ENCODE measurements around the gene RPS2.
A peak's percentile ranks its signal among the peaks of the same experiment; 100 is the strongest.

Gene RPS2

DNA sequence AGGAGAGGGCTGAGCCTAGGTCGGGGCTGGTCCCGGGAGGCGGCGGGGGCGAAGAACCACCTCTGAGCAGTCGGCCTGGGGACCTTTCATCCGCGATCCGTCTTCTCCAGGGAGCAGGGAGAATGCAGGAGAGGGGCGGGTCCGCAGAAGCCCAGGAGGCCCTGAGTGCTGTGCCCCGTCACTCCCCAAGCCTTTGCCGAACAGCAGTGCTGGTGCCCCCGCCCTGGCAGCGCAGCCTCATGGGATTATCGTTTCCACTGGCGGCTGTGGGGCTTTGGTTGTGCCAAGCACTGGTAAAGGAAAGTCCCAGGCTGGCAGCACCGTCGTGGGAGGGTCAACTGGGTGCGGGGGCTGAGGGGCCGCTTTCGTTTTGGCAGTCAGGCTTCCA is 7.9 kb upstream of the RPS2 start:
- no peaks in the 10 kb centered on the region for H3K36me3 ChIP-seq (ENCODE audit: insufficient read depth, low read length)
- no peaks in the 10 kb centered on the region for H3K4me1 ChIP-seq (ENCODE audit: insufficient read depth, low read length, poor library complexity, severe bottlenecking)
- no peaks in the 10 kb centered on the region for H3K27me3 ChIP-seq (ENCODE audit: insufficient read depth, low read length, poor library complexity, severe bottlenecking)
- peaks cover 22% of the 10 kb centered on the region; the same call in 1 of the 2 replicates for H3K79me2 ChIP-seq (ENCODE audit: insufficient read depth, low read length)
- no peaks in the 10 kb centered on the region for H4K20me1 ChIP-seq (ENCODE audit: insufficient read depth, low read length, poor library complexity, severe bottlenecking)
- peak overlapping the region; percentile 75 for H3K4me2 ChIP-seq (ENCODE audit: low read depth, low read length, poor library complexity, severe bottlenecking)
- no peaks in the 10 kb centered on the region for H3K9me3 ChIP-seq (ENCODE audit: insufficient read depth, low read depth, low read length)
- H3K9me2 ChIP-seq (replicated peaks; ENCODE audit: low read depth, low read length): no peaks in the 10 kb centered on the region
- peak overlapping the region; percentile 91 for H3K4me3 ChIP-seq (ENCODE audit: low read length, poor library complexity, severe bottlenecking)
- peaks cover 2% of the 10 kb centered on the region; the same call in 1 of the 2 replicates for H3F3A ChIP-seq (ENCODE audit: low read depth)
- H2AFZ ChIP-seq (ENCODE audit: low read length): no peak overlapping the region
- TF ChIP-seq, protein P1, sequence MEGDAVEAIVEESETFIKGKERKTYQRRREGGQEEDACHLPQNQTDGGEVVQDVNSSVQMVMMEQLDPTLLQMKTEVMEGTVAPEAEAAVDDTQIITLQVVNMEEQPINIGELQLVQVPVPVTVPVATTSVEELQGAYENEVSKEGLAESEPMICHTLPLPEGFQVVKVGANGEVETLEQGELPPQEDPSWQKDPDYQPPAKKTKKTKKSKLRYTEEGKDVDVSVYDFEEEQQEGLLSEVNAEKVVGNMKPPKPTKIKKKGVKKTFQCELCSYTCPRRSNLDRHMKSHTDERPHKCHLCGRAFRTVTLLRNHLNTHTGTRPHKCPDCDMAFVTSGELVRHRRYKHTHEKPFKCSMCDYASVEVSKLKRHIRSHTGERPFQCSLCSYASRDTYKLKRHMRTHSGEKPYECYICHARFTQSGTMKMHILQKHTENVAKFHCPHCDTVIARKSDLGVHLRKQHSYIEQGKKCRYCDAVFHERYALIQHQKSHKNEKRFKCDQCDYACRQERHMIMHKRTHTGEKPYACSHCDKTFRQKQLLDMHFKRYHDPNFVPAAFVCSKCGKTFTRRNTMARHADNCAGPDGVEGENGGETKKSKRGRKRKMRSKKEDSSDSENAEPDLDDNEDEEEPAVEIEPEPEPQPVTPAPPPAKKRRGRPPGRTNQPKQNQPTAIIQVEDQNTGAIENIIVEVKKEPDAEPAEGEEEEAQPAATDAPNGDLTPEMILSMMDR (conservative IDR thresholded peaks at IDR 0.05; ENCODE audit: low read length): no peak
- no peak for TF ChIP-seq EZH2phosphoT487 (IDR thresholded peaks at IDR 0.05; ENCODE audit: borderline replicate concordance)
- peak overlapping the region; percentile 94 for H3K9ac ChIP-seq (ENCODE audit: low read depth, low read length, poor library complexity, severe bottlenecking)

DNA sequence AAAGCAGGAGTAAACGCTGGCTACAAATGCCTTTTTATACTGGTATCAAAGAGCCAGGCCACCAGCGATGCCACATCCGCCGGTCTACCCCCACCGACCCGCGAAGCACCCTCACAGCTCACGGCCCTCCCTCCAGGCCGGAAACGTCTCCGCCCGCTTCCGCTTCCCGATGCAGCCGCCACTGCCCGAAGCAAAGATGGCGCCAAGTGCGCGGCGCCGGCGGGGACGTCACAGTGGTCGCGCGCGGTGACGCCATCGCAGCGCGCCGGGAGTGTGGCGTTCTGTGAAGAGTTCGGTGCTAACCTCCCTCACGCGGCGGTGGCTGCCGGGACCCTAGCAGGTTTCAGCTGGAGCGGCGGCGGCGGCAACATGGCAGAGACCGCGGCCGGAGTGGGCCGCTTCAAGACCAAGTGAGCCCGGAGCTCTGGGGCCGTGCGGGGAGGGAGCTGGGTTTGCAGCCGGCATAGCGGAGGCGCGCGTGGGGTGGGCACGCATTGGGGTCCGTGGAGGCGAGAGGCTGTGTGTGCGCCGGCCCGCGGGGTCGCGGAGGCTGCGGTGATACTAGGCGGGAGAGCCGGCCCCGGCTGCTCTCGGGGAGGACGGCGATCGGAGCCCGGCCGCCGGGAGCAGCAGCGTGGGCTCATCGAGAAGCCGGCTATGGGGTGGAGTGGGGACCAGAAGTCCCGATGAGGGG is 7.3 kb upstream of the RPS2 start, which contains the start of gene TBL3:
TBL3 (plus strand) TSS at position 258 of the 694 bp plus-strand sequence; CDS start at position 370, 112 bp downstream.
- Histone ChIP-seq H3K9me2 (replicated peaks; ENCODE audit: low read depth, low read length) (no peaks in the 10 kb centered on the region), H2AFZ (ENCODE audit: low read length) (peak within 1 kb of the TSS; percentile 77; the same call in 1 of the 2 replicates), H3K4me2 (ENCODE audit: low read depth, low read length, poor library complexity, severe bottlenecking) (peak within 1 kb of the TSS; percentile 85), H3K9ac (ENCODE audit: low read depth, low read length, poor library complexity, severe bottlenecking) (peak within 1 kb of the TSS; percentile 94), H3K9me3 (ENCODE audit: insufficient read depth, low read depth, low read length) (no peaks in the 10 kb centered on the region), H3K4me3 (ENCODE audit: low read length, poor library complexity, severe bottlenecking) (peak within 1 kb of the TSS; percentile 91), H3K36me3 (ENCODE audit: insufficient read depth, low read length) (no peaks in the 10 kb centered on the region), H3K79me2 (ENCODE audit: insufficient read depth, low read length) (peaks cover 22% of the 10 kb centered on the region; the same call in 1 of the 2 replicates), H3F3A (ENCODE audit: low read depth) (peaks cover 2% of the 10 kb centered on the region; the same call in 1 of the 2 replicates), H4K20me1 (ENCODE audit: insufficient read depth, low read length, poor library complexity, severe bottlenecking) (no peaks in the 10 kb centered on the region), H3K4me1 (ENCODE audit: insufficient read depth, low read length, poor library complexity, severe bottlenecking) (no peaks in the 10 kb centered on the region), H3K27me3 (ENCODE audit: insufficient read depth, low read length, poor library complexity, severe bottlenecking) (no peaks in the 10 kb centered on the region)
- TF ChIP-seq EZH2phosphoT487 (IDR thresholded peaks at IDR 0.05; ENCODE audit: borderline replicate concordance): no peak
- TF ChIP-seq, protein P1 (conservative IDR thresholded peaks at IDR 0.05; ENCODE audit: low read length): no peak

DNA sequence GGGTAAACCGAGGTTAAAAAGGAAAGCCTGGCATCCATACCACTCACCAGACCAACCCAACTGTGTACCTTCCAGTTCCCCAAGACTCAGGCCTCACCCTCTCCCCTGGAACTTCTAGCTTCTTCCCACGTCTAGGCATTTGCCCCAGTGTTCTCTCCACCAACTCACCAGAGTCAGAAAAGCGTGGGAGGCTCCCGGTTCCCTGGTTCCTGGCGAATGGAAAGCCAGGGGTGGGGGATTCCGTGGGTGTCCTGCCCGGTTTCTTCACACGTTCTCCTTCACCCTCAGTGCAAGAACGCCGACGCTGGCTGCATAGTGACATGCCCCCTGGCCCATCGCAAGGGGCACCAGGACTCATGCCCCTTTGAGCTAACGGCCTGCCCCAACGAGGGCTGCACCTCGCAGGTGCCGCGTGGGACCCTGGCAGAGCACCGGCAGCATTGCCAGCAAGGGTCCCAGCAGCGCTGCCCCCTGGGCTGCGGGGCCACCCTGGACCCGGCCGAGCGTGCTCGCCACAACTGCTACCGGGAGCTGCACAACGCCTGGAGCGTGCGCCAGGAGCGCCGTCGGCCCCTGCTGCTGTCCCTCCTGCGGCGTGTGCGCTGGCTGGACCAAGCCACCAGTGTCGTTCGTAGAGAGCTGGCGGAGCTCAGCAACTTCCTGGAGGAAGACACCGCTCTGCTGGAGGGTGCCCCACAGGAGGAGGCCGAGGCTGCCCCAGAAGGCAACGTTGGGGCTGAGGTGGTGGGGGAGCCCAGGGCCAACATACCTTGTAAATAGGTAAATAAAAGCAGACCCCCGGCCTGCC is 3.7 kb upstream of the RPS2 start:
- TF ChIP-seq, protein P1 (conservative IDR thresholded peaks at IDR 0.05; ENCODE audit: low read length): no peak
- TF ChIP-seq EZH2phosphoT487 (IDR thresholded peaks at IDR 0.05; ENCODE audit: borderline replicate concordance): no peak
- Histone ChIP-seq H3F3A (ENCODE audit: low read depth) (peaks cover 2% of the 10 kb centered on the region; the same call in 1 of the 2 replicates), H3K79me2 (ENCODE audit: insufficient read depth, low read length) (peaks cover 42% of the 10 kb centered on the region), H2AFZ (ENCODE audit: low read length) (no peak overlapping the region), H4K20me1 (ENCODE audit: insufficient read depth, low read length, poor library complexity, severe bottlenecking) (peaks cover 10% of the 10 kb centered on the region), H3K4me2 (ENCODE audit: low read depth, low read length, poor library complexity, severe bottlenecking) (no peak overlapping the region), H3K36me3 (ENCODE audit: insufficient read depth, low read length) (no peaks in the 10 kb centered on the region; the same call in 1 of the 2 replicates), H3K4me1 (ENCODE audit: insufficient read depth, low read length, poor library complexity, severe bottlenecking) (peaks cover 6% of the 10 kb centered on the region), H3K9ac (ENCODE audit: low read depth, low read length, poor library complexity, severe bottlenecking) (no peak overlapping the region), H3K9me2 (replicated peaks; ENCODE audit: low read depth, low read length) (no peaks in the 10 kb centered on the region), H3K9me3 (ENCODE audit: insufficient read depth, low read depth, low read length) (no peaks in the 10 kb centered on the region), H3K4me3 (ENCODE audit: low read length, poor library complexity, severe bottlenecking) (no peak overlapping the region), H3K27me3 (ENCODE audit: insufficient read depth, low read length, poor library complexity, severe bottlenecking) (peaks cover 9% of the 10 kb centered on the region)
